GM10266 (cell line): ENCODE measurements around the gene EGR1.

ENCODE experiments used
- DNase-seq: peaks from one replicate; pipeline ENCODE4 v3.0.0; 2012; ENCODE audit errors: extremely low spot score
- CTCF ChIP-seq: IDR thresholded peaks from 2 replicates; pipeline ENCODE4 v1.5.1; 2012; ENCODE audit warnings: mild to moderate bottlenecking, low read depth; ENCODE audit not compliant: control insufficient read depth, insufficient read depth; ENCODE audit errors: missing control alignments

The EGR1 gene

GRCh38 chr5:138445547-138446271 lies 19.6 kb upstream of the EGR1 start:
- DNase-seq = no peak
- no peak for TF ChIP-seq CTCF

- no peak for DNase-seq
- no peak for TF ChIP-seq CTCF
Measured at GRCh38 chr5:138448070-138448469, 17.2 kb upstream of the EGR1 start.

- no peak for DNase-seq
- no peak for TF ChIP-seq CTCF
Measured at GRCh38 chr5:138448481-138449398, 16.5 kb upstream of the EGR1 start.

- peak; percentile 91 for DNase-seq
Measured at GRCh38 chr5:138449501-138450239, 15.6 kb upstream of the EGR1 start.

GRCh38 chr5:138450971-138451370 lies 14.3 kb upstream of the EGR1 start:
- no peak for DNase-seq
- TF ChIP-seq CTCF = no peak

More at GRCh38 chr5:138449501-138450239, 15.6 kb upstream of the EGR1 start:
- peak; percentile 90 for TF ChIP-seq CTCF

GRCh38 chr5:138452720-138453119 lies 12.6 kb upstream of the EGR1 start:
- no peak for DNase-seq
- TF ChIP-seq CTCF = no peak
